ENCODE data around the gene UTS2B.
"Not testable (repeated sequence)": the region's sequence is repeated elsewhere in the genome, so short reads cannot be mapped to it uniquely, and the experiment has no call there.

The UTS2B gene

DNA sequence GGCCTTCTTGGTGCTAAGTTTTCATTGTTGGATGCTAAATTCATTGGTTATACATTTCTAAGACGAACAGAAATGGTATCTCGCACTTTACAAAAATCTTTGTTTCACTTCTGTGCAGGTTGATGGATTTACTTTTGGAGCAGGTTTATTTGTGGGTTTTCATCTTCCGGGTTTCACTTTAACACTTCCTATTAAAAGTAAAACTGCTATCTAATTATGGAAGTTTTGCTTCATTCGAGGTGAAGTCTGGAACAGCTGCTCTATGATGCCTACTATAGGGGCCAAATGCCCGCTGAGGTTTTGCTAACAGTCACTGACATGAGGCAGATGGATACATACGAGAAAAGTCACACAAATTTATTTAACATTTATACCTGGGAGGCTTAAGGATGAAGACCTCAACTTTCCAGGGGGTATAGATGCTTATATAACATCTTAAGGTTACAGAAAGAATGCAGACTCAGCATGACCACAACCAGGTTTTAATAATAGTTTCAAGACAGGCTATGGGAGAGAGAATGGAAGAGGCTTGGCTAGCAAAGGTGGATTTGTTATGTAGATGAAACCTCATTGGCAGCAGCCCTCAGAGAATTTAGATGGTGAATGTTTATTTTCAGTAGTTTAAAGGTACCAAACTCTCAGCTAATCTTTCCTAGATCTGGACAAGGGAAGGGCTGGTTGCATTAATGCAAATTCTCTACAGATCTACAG, 77.1 kb downstream of the UTS2B start:
- TF ChIP-seq, protein P1, sequence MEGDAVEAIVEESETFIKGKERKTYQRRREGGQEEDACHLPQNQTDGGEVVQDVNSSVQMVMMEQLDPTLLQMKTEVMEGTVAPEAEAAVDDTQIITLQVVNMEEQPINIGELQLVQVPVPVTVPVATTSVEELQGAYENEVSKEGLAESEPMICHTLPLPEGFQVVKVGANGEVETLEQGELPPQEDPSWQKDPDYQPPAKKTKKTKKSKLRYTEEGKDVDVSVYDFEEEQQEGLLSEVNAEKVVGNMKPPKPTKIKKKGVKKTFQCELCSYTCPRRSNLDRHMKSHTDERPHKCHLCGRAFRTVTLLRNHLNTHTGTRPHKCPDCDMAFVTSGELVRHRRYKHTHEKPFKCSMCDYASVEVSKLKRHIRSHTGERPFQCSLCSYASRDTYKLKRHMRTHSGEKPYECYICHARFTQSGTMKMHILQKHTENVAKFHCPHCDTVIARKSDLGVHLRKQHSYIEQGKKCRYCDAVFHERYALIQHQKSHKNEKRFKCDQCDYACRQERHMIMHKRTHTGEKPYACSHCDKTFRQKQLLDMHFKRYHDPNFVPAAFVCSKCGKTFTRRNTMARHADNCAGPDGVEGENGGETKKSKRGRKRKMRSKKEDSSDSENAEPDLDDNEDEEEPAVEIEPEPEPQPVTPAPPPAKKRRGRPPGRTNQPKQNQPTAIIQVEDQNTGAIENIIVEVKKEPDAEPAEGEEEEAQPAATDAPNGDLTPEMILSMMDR (IDR thresholded peaks at IDR 0.05) = no peak
- TF ChIP-seq ZFX (IDR thresholded peaks at IDR 0.05; ENCODE audit: borderline replicate concordance) = no peak
- H3K27ac ChIP-seq = no peak overlapping the region

DNA sequence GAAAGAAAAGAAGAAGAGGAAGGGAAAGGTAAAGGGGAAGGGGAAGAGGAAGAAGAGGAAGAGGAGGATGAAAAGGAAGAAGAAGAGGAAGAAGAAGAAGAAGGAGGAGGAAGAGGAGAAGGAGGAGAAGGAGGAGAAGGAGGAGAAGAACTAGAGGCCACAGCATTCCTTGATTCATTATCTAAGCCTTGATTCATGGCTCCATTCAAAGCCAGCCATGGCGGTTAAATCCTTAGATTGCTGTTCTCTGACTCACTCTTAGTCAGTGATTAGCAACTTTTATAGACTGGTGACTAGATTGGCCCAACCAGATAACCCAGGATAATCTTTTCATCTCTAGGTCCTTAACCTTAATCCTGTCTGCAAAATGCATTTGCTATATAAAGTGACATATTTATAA, 83.7 kb downstream of the UTS2B start:
- peak overlapping the region; percentile 45; the same call in 1 of the 2 replicates for H3K27ac ChIP-seq

DNA sequence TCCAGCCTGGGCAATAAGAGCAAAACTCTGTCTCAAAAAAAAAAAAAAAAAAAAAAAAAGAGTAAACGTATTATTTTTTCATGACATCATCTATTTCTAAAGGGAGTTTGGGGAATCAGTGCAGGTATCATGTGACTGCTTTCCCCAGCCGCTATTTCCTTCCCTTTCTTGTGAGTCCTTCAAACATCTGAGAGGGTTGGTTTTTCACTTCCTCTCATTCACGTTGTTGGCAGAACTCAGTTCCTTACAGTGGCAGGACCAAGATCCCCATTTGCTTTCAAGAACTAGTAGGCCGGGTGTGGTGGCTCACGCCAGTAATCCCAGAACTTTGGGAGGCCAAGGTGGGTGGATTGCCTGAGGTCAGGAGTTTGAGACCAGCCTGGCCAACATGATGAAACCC, 84.3 kb downstream of the UTS2B start:
- H3K27ac ChIP-seq = not testable (repeated sequence)

More for the DNA sequence above, 83.7 kb downstream of the UTS2B start:
- TF ChIP-seq, protein P1 (IDR thresholded peaks at IDR 0.05) = no peak
- TF ChIP-seq ZFX (IDR thresholded peaks at IDR 0.05; ENCODE audit: borderline replicate concordance) = no peak

DNA sequence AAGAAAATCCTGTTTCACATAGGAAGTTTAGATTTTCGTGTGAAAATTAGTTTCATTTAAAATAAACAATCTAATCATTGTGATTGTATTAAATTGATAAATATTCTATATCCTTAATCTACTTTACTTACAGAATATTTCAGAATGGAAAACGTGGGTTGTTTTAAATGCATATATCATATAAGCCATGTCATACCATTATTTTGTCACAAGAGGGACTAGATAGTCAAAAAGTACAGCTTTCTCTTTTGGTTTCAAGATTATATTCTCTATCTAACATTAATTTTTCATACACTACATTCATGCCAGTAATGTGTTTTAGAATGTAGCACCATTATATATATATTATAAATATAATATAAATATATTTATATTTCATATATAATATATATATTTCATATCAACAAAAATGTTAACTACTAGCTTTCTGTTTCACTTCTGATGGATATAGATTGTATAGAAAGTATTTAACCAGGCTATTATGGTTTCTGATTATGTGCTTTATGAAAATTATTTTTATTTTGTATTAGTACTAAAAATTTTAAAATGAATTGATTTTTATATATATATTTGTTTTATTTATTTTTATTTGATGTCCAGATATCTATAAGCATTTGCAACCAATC, 86.0 kb downstream of the UTS2B start:
- TF ChIP-seq ZFX (IDR thresholded peaks at IDR 0.05; ENCODE audit: borderline replicate concordance) = no peak
- TF ChIP-seq, protein P1 (IDR thresholded peaks at IDR 0.05) = peak; percentile 34
- no peak overlapping the region for H3K27ac ChIP-seq

DNA sequence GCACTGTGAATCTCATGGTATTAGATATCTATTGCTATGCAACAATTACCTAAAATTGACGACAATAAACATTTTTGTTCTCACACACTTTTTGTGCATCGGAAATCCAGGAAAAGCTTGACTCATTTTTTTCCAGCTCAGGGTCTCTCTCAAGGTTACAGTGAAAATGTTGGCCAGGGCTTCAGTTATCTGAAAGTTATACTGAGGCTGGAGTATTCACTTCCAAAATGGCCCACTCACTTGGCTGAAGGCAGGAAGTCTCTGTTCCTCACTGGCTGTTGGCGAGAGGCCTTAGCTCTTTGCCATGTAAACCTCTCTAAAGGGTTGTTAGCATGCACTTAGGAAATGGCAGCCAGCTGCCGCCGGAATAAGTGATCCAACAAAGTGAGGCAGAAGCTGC, 89.8 kb downstream of the UTS2B start:
- H3K27ac ChIP-seq = no peak overlapping the region
- TF ChIP-seq, protein P1 (IDR thresholded peaks at IDR 0.05) = no peak
- TF ChIP-seq ZFX (IDR thresholded peaks at IDR 0.05; ENCODE audit: borderline replicate concordance) = no peak

DNA sequence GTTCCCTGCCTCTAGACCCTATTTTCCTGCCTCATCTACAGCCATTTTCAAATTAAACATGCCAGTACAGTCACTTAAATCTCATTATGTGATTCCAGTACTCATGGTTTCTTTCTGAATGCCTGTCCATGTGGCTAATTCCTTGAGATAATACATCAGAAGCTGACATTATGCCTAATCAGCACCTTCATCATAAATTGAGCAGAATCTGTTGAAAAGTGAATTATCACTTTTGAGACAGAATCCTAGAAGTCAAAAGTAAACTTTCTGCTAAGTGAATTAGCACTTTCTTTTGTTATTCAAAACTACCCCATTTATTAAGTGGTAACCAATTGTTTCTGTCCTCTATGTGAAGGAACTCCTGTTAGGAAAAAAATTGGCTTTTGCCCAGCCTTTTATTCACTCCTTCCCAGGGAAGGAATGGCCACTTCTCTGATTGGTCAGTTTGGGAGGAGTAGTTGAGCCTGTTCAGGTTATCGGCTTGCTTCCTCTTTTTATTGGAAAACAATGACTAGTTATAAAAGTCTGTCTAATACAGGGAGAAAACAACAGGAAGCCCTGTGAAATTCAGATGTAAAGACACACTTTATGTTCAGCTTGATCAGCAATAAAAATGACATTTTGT, 90.8 kb downstream of the UTS2B start:
- TF ChIP-seq ZFX (IDR thresholded peaks at IDR 0.05; ENCODE audit: borderline replicate concordance) = no peak
- TF ChIP-seq, protein P1 (IDR thresholded peaks at IDR 0.05) = no peak
- H3K27ac ChIP-seq = no peak overlapping the region

DNA sequence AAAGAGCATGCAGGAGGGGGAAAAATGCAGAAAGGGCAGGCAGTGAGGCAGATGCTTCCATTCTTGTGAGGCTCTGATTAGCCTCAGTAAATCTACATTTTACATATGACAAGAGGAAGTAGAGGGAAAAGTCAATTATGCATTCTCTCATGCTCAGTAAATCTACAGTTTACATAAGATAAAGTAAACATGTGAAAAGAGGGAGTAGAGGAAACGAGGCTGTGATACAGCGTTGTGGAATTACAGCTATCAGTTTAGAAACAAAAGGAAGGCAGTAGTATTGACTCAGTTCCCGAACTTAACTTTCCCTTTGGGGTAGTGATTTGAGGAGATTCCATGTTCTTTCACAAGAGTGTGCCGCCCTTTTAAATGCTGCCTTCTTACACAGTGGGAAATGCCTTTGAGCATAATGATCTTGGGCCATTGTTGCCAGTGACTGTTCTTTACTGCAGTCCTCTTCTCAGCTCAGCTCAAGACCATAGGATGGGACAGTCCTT, 92.0 kb downstream of the UTS2B start:
- TF ChIP-seq, protein P1 (IDR thresholded peaks at IDR 0.05) = no peak
- no peak for TF ChIP-seq ZFX (IDR thresholded peaks at IDR 0.05; ENCODE audit: borderline replicate concordance)
- H3K27ac ChIP-seq = no peak overlapping the region
